Measurements from ENCODE around the gene SYT8.

The SYT8 gene

DNA sequence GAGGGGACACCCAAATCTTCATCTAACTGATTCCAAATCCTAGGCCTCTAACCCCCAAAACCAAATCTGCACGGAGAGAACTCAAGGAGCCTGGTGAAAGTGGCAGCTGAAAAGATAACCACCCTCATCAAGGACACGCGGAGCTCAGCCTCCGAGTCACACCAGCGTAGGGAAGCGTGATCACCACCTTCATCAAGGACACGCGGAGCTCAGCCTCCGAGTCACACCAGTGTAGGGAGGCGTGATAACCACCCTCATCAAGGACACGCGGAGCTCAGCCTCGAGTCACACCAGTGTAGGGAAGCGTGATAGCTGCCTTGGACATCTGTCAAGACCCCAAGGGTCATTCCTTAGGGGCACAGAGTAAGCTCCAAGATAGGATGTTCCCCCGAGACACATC lies 29.3 kb upstream of the SYT8 start:
- H2AFZ ChIP-seq (ENCODE audit: low read length) = no peak overlapping the region
- H3K79me2 ChIP-seq (ENCODE audit: insufficient read depth, low read length) = no peaks in the 10 kb centered on the region
- no peaks in the 10 kb centered on the region for H4K20me1 ChIP-seq (ENCODE audit: insufficient read depth, low read length)
- 0 out of 2 replicates have a peak, but pooled peaks cover 3% of the 10 kb centered on the region for H3K9me3 ChIP-seq (ENCODE audit: low read length)
- no peaks in the 10 kb centered on the region for H3K4me1 ChIP-seq (ENCODE audit: insufficient read depth, low read length, severe bottlenecking)
- no peak overlapping the region for H3K27ac ChIP-seq (ENCODE audit: low read depth, low read length, poor library complexity, severe bottlenecking)
- H3K27me3 ChIP-seq (ENCODE audit: insufficient read depth, low read length) = no peaks in the 10 kb centered on the region; the same call in 1 of the 2 replicates
- H3K9ac ChIP-seq (ENCODE audit: low read length) = no peak overlapping the region
- no peaks in the 10 kb centered on the region for H3F3A ChIP-seq (ENCODE audit: insufficient read depth, low read length)
- TF ChIP-seq, protein P1, sequence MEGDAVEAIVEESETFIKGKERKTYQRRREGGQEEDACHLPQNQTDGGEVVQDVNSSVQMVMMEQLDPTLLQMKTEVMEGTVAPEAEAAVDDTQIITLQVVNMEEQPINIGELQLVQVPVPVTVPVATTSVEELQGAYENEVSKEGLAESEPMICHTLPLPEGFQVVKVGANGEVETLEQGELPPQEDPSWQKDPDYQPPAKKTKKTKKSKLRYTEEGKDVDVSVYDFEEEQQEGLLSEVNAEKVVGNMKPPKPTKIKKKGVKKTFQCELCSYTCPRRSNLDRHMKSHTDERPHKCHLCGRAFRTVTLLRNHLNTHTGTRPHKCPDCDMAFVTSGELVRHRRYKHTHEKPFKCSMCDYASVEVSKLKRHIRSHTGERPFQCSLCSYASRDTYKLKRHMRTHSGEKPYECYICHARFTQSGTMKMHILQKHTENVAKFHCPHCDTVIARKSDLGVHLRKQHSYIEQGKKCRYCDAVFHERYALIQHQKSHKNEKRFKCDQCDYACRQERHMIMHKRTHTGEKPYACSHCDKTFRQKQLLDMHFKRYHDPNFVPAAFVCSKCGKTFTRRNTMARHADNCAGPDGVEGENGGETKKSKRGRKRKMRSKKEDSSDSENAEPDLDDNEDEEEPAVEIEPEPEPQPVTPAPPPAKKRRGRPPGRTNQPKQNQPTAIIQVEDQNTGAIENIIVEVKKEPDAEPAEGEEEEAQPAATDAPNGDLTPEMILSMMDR (IDR thresholded peaks at IDR 0.05; ENCODE audit: low read length) = no peak
- TF ChIP-seq EZH2 (IDR thresholded peaks at IDR 0.05; ENCODE audit: borderline replicate concordance, low read length) = no peak
- H3K4me3 ChIP-seq (ENCODE audit: low read depth, low read length, poor library complexity, severe bottlenecking) = no peak overlapping the region
- no peak overlapping the region for H3K4me2 ChIP-seq (ENCODE audit: low read length)
- no peaks in the 10 kb centered on the region for H3K9me2 ChIP-seq (ENCODE audit: low read depth, low read length)
- no peaks in the 10 kb centered on the region for H3K36me3 ChIP-seq (ENCODE audit: insufficient read depth, low read length)

DNA sequence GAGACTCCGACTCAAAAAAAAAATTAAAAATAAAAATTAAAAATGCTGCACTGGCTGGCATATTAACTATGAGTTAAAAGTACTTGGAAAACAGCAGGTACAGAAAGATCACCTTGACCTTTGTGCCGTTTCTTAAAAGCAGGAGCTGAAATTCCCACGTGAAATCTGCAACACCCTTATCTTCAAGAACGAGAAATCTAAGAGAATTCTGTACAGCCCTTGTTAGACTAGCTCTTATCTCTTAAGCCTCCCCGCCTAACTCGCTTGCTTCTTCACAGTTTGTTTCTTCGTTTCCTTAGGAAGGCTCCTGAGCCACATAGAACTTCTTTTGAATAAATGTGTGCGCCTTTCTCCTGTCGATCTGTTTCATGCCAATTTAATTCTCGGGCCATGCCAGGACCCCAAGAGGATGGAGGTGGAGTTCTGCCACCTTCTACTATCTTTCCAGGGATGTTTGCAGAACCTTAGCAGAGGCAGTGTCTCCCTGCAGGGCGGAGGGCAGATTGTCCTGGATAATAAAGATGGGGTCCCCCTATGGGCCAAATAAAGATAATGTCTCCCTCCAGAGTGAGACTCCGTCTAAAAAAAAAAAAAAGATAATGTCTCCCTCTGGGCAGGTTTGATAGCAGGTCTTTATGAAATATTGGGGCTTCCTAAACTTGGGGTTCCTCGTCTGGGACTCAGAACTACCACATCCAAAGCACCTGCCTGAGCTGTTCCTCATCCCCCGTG lies 27.4 kb upstream of the SYT8 start:
- H2AFZ ChIP-seq (ENCODE audit: low read length) = no peak overlapping the region
- H3K79me2 ChIP-seq (ENCODE audit: insufficient read depth, low read length) = no peaks in the 10 kb centered on the region
- H3K4me1 ChIP-seq (ENCODE audit: insufficient read depth, low read length, severe bottlenecking) = no peaks in the 10 kb centered on the region
- H3F3A ChIP-seq (ENCODE audit: insufficient read depth, low read length) = no peaks in the 10 kb centered on the region
- H3K9ac ChIP-seq (ENCODE audit: low read length) = no peak overlapping the region
- H3K36me3 ChIP-seq (ENCODE audit: insufficient read depth, low read length) = no peaks in the 10 kb centered on the region
- no peak overlapping the region for H3K4me2 ChIP-seq (ENCODE audit: low read length)
- H3K4me3 ChIP-seq (ENCODE audit: low read depth, low read length, poor library complexity, severe bottlenecking) = no peak overlapping the region
- H3K27me3 ChIP-seq (ENCODE audit: insufficient read depth, low read length) = no peaks in the 10 kb centered on the region; the same call in 1 of the 2 replicates
- H3K9me2 ChIP-seq (ENCODE audit: low read depth, low read length) = no peaks in the 10 kb centered on the region
- no peak for TF ChIP-seq EZH2 (IDR thresholded peaks at IDR 0.05; ENCODE audit: borderline replicate concordance, low read length)
- TF ChIP-seq, protein P1 (IDR thresholded peaks at IDR 0.05; ENCODE audit: low read length) = no peak
- 0 out of 2 replicates have a peak, but pooled peaks cover 3% of the 10 kb centered on the region for H3K9me3 ChIP-seq (ENCODE audit: low read length)
- no peaks in the 10 kb centered on the region for H4K20me1 ChIP-seq (ENCODE audit: insufficient read depth, low read length)
- no peak overlapping the region for H3K27ac ChIP-seq (ENCODE audit: low read depth, low read length, poor library complexity, severe bottlenecking)

DNA sequence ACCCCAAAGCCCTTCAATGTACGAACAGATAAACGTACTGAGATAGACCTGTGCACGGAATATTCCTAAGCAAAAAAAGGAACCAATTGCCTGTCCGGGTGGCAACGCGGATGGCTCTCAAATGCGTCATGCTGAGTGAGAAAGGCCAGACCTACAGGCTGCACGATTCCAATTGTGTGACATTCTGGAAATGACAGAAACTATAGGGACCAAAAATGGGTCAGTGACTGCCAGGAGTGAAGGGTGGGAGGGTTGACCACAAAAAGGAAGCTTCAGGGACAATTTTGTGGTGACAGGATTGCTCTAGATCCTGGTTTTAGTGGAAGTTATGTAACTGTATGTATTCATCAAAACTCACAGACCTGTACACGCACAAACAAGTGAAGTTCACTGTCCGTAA lies 24.0 kb upstream of the SYT8 start:
- H3K27me3 ChIP-seq (ENCODE audit: insufficient read depth, low read length) = peaks cover 6% of the 10 kb centered on the region; the same call in 1 of the 2 replicates
- no peaks in the 10 kb centered on the region for H4K20me1 ChIP-seq (ENCODE audit: insufficient read depth, low read length)
- H3F3A ChIP-seq (ENCODE audit: insufficient read depth, low read length) = no peaks in the 10 kb centered on the region
- H3K9me3 ChIP-seq (ENCODE audit: low read length) = 0 out of 2 replicates have a peak, but pooled peaks cover 3% of the 10 kb centered on the region
- no peak overlapping the region for H3K4me2 ChIP-seq (ENCODE audit: low read length)
- no peak overlapping the region for H3K4me3 ChIP-seq (ENCODE audit: low read depth, low read length, poor library complexity, severe bottlenecking)
- no peaks in the 10 kb centered on the region for H3K4me1 ChIP-seq (ENCODE audit: insufficient read depth, low read length, severe bottlenecking)
- no peak overlapping the region for H3K9ac ChIP-seq (ENCODE audit: low read length)
- no peak overlapping the region for H2AFZ ChIP-seq (ENCODE audit: low read length)
- TF ChIP-seq, protein P1 (IDR thresholded peaks at IDR 0.05; ENCODE audit: low read length) = no peak
- TF ChIP-seq EZH2 (IDR thresholded peaks at IDR 0.05; ENCODE audit: borderline replicate concordance, low read length) = no peak
- no peaks in the 10 kb centered on the region for H3K9me2 ChIP-seq (ENCODE audit: low read depth, low read length)
- H3K27ac ChIP-seq (ENCODE audit: low read depth, low read length, poor library complexity, severe bottlenecking) = no peak overlapping the region
- no peaks in the 10 kb centered on the region for H3K36me3 ChIP-seq (ENCODE audit: insufficient read depth, low read length)
- no peaks in the 10 kb centered on the region for H3K79me2 ChIP-seq (ENCODE audit: insufficient read depth, low read length)

Measured in OCI-LY1 (cell line).